Measurements from ENCODE around the gene SLC1A5.
"Not testable (repeated sequence)": the region's sequence is repeated elsewhere in the genome, so short reads cannot be mapped to it uniquely, and the experiment has no call there.

The SLC1A5 gene

DNA sequence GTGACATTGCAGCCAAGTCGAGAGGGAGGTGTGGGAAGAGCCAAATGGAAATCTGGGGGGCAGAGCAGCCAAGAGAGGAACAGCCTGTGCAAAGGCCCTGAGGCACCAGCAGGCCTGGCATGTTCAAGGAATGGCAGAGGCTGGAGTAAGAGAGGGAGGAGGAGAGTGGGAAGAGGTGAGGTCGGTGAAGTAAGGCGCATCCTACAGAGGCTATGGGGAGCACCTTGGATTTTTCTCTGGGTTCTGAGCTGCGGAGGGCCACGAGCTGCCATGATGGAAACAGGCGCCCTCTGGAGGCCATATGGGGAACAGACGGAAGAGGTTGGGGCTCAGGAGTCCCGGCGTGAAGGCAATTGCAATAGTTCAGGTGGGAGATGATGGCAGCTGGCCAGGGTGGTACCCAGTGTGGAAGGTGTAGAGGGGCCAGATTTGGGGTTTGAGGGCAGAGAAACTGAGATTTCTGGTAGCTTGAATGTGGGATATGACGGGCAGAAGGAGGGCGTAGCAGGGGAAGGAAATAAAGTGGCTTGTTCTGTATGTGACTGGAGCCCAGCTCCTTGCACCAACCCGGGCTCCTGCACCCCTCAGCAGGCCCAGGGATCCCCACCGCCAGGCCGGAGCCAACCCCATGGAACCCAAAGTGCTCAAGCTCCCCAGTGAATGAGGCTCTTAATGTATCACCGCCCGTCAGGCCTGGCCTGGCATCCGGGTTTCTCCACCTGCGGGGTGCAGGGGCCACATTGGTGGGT lies 21.7 kb downstream of the SLC1A5 start:
- no peak for DNase-seq

DNA sequence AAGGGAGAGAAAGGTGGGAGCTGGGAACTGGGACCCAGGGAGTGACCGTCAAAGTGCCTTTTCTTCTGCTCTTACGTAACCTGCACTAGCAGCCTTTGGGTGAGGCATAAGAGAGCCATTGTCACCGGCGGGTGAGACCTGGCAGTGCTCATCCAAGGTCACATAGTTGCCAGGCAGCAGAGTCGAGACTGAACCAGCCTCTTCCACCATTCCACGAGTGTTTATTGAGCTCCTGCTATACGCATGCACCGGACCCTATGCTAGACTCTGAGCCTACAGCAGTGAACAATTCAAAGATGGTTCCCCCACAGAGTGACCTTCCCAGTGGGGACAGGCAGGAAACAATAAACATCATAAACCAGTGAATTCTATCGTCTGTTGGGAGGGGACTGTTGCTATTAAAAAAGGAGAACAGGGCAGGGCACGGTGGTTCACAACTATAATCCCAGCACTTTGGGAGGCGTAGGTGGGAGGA lies 23.5 kb downstream of the SLC1A5 start:
- DNase-seq, result no peak

- DNase-seq, result no peak
Measured at GRCh38 chr19:46762245-46762890, 26.0 kb downstream of the SLC1A5 start.

DNA sequence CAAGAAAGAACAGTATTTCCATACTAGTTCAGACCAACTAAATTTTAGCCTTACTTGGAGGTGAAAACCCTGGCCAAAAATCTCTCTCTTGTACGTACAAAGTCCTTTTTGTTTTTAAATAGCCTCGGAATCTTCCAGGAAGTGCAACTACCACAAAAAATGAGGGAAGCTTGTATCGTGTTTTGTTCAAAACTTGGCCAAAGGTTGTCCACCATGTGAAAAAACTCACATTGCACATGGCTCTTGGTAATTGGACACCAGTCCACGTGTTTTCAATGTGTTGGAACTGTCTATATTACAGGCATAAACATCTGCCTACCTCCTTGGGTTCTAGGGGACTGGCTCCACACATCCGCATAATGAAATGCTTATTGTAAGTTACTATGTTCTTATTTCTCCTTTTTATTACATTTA lies 27.0 kb downstream of the SLC1A5 start:
- DNase-seq, result no peak

- not testable (repeated sequence) for DNase-seq
Measured at GRCh38 chr19:46760897-46761296, 27.5 kb downstream of the SLC1A5 start.

- no peak for DNase-seq
Measured at GRCh38 chr19:46760363-46760762, 28.0 kb downstream of the SLC1A5 start.

DNA sequence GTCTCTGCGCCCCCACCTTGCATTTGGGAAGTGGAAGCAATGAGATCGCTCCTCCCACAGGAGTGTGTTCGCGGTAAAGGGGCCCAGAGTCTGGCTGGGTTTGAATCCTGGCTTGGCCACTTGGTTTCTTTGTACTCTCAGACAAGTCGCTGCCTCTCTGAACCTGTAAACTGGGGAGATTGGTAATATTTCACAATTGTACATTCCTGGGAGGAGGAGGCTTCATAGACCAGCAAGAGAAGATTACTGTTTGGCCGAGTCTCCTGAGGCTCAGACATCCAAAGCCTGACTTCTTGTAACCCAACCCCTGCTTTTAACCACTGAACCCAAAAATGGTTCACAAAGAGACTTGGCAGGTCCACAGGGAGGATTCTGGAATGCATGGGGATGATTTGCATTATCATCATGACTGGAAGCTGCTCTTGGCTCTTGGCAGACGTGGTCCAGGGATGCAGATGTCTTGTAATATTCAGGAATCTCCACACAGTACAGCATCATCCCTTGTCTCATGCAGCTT lies 28.5 kb downstream of the SLC1A5 start:
- DNase-seq, result no peak

GRCh38 chr19:46759206-46759605 lies 29.2 kb downstream of the SLC1A5 start:
- DNase-seq, result no peak

DNA sequence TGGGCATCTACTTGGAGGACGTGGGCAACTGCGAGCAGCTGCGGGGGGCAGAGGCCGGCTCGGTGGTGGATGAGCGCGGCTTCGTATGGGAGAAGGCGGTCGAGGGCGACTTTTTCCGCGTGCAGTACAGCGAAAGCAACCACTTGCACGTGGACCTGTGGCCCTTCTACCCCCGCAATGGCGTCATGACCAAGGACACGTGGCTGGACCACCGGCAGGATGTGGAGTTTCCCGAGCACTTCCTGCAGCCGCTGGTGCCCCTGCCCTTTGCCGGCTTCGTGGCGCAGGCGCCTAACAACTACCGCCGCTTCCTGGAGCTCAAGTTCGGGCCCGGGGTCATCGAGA lies 31.9 kb downstream of the SLC1A5 start:
- no peak for DNase-seq

DNA sequence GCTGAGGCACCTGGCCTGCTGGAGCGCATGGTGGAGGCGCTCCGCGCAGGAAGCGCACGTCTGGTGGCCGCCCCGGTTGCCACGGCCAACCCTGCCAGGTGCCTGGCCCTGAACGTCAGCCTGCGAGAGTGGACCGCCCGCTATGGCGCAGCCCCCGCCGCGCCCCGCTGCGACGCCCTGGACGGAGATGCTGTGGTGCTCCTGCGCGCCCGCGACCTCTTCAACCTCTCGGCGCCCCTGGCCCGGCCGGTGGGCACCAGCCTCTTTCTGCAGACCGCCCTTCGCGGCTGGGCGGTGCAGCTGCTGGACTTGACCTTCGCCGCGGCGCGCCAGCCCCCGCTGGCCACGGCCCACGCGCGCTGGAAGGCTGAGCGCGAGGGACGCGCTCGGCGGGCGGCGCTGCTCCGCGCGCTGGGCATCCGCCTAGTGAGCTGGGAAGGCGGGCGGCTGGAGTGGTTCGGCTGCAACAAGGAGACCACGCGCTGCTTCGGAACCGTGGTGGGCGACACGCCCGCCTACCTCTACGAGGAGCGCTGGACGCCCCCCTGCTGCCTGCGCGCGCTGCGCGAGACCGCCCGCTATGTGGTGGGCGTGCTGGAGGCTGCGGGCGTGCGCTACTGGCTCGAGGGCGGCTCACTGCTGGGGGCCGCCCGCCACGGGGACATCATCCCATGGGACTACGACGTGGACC lies 32.4 kb downstream of the SLC1A5 start:
- no peak for DNase-seq

DNA sequence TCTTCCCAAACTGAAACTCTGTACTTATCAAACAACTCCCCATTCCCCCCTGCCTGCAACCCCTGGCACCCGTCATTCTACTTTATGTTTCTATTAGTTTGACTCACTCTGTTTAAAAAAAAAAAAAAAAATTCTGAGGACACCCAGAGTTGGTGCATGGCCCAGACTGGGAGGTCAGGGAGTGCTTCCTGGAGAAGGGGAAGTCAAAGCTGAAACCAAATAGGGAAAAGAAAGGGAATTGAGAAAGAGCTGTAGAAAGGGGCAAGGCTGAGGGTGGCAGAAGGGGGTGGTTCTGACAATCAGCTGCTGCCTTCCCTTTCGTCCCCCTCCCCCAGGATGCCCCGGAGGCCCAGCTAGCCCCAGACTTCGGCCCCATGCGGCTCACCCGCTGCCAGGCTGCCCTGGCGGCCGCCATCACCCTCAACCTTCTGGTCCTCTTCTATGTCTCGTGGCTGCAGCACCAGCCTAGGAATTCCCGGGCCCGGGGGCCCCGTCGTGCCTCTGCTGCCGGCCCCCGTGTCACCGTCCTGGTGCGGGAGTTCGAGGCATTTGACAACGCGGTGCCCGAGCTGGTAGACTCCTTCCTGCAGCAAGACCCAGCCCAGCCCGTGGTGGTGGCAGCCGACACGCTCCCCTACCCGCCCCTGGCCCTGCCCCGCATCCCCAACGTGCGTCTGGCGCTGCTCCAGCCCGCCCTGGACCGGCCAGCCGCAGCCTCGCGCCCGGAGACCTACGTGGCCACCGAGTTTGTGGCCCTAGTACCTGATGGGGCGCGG lies 33.1 kb downstream of the SLC1A5 start:
- no peak for DNase-seq

DNA sequence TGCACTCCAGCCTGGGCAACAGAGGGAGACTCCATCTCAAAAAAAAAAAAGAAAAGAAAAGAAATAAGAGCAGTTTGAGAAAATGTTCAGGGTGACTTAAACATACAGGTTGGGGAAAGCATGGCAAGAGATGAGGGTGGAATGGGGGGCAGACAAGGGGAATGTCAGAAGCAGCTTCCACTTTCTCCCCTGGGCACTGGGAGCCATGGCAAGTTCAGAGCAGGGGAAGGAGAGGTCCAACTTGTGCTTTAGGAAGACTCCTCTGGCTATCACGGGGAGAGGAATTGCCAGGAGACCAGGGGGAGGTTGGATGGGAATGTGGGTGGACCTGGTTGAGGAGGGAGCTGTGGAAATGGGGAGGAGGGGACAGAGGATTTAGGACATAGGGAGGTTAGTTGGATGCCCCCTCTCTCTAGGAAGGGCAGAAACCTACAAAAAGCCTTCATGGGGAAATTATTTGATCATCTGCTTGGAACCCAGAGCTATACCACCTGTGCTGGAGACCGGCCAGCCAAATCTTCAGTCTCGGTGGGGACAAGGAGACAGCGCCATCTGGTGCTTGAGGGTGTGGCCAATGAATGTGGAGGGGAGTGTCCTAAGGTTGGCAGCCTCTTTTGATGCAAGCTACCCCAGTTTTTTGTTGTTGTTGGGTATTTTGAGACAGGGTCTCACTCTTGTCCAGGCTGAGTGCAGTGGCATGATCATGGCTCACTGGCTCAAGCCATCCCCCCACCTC lies 34.8 kb downstream of the SLC1A5 start:
- peak; percentile 91 for DNase-seq

DNA sequence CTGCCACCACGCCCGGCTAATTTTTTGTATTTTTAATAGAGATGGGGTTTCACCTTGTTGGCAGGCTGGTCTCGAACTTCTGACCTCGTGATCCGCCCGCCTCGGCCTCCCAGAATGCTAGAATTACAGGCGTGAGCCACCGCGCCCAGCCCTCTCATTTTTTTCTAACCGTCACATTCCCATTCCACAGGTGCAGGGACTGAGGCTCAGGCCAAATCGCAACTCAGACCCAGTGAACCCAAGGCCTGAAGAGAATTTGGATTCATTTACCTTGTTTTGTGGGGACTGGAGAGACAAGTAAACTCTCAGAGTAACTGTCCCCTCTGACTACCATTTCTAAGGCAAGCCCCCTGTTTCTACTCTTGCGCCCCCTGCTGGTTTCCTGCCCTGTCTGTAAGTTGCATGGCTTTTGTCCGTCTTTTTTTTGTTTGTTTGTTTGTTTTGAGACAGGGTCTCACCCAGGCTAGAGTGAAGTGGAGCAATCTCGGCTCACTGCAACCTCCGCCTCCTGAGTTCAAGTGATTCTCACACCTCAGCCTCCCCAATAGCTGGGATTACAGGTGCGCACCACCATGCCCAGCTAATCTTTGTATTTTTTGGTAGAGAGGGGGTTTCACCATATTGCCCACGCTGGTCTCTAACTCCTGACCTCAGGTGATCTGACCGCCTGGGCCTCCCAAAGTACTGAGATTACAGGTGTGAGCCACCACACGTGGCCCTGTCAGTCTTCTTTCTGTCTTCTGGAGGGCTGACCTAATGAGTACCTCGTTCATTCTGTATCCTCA lies 39.9 kb downstream of the SLC1A5 start:
- no peak for DNase-seq

DNA sequence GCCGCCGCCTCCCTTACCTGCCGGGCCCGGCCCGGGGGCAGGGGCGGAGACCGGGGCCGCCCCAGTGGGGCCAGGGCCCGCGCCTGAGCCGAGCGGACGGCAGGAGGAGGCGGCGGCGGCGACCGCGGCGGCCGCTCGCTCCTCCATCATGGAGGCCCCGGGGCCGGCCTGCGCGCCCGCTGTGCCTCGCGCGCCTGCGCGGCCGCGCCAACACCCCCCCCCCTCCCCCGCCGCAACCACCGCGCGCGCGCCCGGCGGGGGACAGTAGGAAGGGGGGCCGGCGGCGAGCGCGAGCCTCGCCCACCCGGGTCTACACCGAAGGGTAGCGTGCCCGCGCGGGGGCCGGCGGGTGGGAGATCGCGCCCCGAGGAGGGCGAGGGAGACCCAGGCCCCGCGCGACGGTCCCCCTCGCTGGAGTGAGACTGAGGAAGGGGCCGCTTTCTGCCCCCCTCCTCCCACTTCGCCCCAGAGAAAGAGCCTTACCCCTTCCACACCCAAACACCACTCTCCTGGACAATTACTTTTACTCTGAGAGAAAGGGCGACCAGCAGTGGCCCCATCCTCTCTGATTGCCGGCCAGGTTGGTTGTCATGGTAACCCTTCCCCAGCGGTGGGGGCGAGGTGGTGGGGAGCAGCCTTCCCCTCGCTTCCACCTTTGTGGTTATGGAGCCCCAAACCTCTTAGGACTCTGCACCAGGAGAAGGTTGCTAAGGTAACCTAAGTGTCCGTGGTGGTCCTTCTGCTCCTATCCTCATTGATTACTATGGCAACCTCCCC lies 41.9 kb downstream of the SLC1A5 start, which contains the start of gene STRN4:
Gene STRN4, minus strand, starts transcription at position 170 of the 777 bp plus-strand sequence. Its CDS starts 20 bp downstream, at position 150.
- DNase-seq, result peak; percentile 67

DNA sequence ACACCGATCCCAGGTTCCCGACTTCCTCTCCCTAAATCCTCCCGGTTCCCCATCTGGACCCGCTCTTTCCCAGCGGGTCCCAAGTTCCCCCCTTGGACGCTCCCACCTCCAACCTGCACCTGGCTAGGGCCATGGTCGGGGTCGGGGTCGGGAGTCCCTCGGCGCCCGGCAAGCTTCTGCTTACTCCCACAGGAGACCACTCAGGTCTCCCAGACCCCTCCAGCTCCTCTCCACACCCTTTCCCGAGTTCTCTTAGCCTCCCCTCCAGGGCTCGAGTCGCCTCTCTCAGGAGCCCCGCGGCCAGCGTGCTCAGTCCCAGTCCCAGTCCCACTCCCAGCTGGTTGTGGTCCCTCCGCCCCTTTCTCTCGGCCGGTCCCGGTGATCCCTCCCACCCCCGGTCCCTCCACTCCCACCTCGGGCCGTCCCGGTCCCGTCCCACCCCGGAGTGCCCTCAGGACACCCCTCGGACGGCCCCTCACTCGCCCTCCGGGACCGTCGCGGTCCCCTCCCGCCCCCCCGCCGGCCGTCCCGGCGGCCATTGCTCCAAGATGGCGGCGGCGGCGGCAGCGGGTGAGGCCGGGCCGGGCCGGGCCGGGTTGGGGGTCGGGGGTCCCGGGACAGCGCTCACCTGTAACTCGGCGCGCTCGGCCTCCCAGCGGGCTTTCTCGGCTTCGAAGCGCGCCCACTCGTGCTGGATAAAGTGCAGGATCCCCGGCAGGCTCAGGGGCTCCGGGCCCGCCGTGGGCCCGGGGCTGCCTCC lies 42.7 kb downstream of the SLC1A5 start, which contains the start of gene FKRP:
Gene FKRP, plus strand, starts transcription at position 537 of the 760 bp plus-strand sequence. CDS start 9,394 bp downstream, outside the sequence.
- no peak for DNase-seq

DNA sequence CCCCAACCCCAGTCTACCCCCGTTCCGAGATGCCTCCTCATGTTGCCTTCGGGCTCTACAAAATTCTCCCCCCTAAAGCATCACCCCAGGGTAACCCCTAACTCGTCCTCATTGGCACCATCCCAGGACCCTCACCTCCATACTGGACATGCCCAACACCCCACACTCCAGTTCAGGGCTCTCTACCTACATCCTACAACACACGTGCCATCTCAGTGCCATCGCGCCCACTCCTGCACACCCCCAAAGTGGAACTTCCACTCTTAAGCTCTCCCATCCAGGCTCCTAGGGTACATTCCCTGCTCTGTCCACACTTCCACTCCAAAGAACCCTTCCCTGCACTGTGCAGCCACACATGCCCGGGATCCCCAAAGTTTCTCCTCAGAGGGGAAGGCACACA lies 43.4 kb downstream of the SLC1A5 start:
- DNase-seq, result no peak

DNA sequence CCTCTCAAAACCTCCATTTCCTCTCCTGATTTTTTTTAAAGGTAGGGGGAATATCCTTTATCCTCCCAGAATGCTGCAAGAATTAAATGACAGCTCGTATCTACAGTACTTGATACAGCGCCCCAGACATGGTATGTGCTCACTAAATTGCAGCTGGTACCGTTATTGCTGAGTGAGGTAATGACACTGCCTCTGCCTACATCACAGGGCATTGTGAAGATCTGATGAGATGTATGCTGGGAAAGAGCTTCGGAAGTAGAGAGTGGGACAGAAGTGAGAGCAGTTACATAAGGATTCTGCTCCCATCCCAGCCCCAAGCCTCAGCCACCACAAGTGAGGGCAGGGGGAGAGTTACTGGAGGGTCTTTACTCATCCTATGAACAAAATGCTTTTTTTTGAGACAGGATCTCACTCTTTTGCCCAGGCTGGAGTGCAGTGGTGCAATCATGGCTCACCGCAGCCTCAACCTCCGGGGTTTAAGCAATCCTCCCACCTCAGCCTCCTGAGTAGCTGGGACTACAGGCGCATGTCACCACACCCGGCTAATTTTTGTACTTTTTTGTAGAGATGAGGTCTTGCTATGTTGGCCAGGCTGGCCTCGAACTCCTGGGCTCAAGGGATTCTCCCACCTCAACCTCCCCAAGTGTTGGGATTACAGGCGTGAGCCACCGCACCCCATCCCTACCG lies 44.2 kb downstream of the SLC1A5 start:
- no peak for DNase-seq

- DNase-seq, result no peak
Measured at GRCh38 chr19:46742926-46743480, 45.4 kb downstream of the SLC1A5 start.

GRCh38 chr19:46741447-46741846 lies 46.9 kb downstream of the SLC1A5 start:
- no peak for DNase-seq

Measured in NCI-H2171 (cell line).